IPS DF 6.9 (cell line): ENCODE measurements around the gene TTC14.
"Not testable (repeated sequence)": the region's sequence is repeated elsewhere in the genome, so short reads cannot be mapped to it uniquely, and the experiment has no call there.

Source experiments
- DNase-seq: peaks from one replicate; pipeline ENCODE4 v3.0.0-alpha.2; 2013; ENCODE audit warnings: low read depth, low spot score
- H3K27ac ChIP-seq: one replicate; pipeline ENCODE4 v1.5.1; 2013; ENCODE audit warnings: low read length, control low read depth
- H3K27me3 ChIP-seq: 2 replicates; pipeline ENCODE4 v1.6.1; 2013; ENCODE audit warnings: mild to moderate bottlenecking, low read length; ENCODE audit not compliant: control insufficient read depth, insufficient read depth
- H3K36me3 ChIP-seq: 2 replicates; pipeline ENCODE4 v1.6.1; 2013; ENCODE audit warnings: low read length; ENCODE audit not compliant: control insufficient read depth, insufficient read depth
- H3K4me1 ChIP-seq: 2 replicates; pipeline ENCODE4 v1.6.1; 2013; ENCODE audit warnings: low read length; ENCODE audit not compliant: control insufficient read depth, insufficient read depth
- H3K4me3 ChIP-seq: 2 replicates; pipeline ENCODE4 v1.5.1; 2013; ENCODE audit warnings: mild to moderate bottlenecking, low read length
- H3K9me3 ChIP-seq: 2 replicates; pipeline ENCODE4 v1.6.1; 2013; ENCODE audit warnings: low read length, inconsistent platforms; ENCODE audit not compliant: control insufficient read depth, insufficient read depth
- WGBS: extraction: QIAGEN DNeasy Blood & Tissue Kit; methylation state at CpG from one replicate; pipeline ENCODE4 v1.1.7; 2013; ENCODE audit warnings: mixed read lengths, missing lambda C conversion rate; ENCODE audit not compliant: insufficient read length, insufficient coverage; 5-methylcytosine and 5-hydroxymethylcytosine counted together

TTC14 gene

GRCh38 chr3:180595559-180595935 is 6.4 kb upstream of the TTC14 start:
- WGBS, result no CpG with 5 or more reads among the region's 1 CpG

GRCh38 chr3:180600473-180600872 is 1.5 kb upstream of the TTC14 start:
- no CpG with 5 or more reads among the region's 15 CpGs for WGBS

More at GRCh38 chr3:180595559-180595935, 6.4 kb upstream of the TTC14 start:
- Histone ChIP-seq H3K27ac (no peak overlapping the region), H3K4me1 (no peaks in the 10 kb centered on the region), H3K4me3 (no peak overlapping the region), H3K27me3 (no peaks in the 10 kb centered on the region), H3K36me3 (no peaks in the 10 kb centered on the region), H3K9me3 (no peaks in the 10 kb centered on the region)
- no peak for DNase-seq

GRCh38 chr3:180611006-180611405 is 9.0 kb downstream of the TTC14 start:
- DNase-seq, result no peak
- H3K27me3 ChIP-seq, result no peaks in the 10 kb centered on the region
- H3K36me3 ChIP-seq, result peaks cover 4% of the 10 kb centered on the region; the same call in 1 of the 2 replicates
- no peaks in the 10 kb centered on the region for H3K9me3 ChIP-seq
- WGBS, result no CpG with 5 or more reads among the region's 1 CpG
- no peak overlapping the region for H3K4me3 ChIP-seq
- no peak overlapping the region for H3K27ac ChIP-seq
- no peaks in the 10 kb centered on the region for H3K4me1 ChIP-seq

More at GRCh38 chr3:180600473-180600872, 1.5 kb upstream of the TTC14 start:
- Histone ChIP-seq H3K9me3 (no peaks in the 10 kb centered on the region), H3K4me1 (no peaks in the 10 kb centered on the region; the same call in 1 of the 2 replicates), H3K27me3 (no peaks in the 10 kb centered on the region), H3K4me3 (no peak overlapping the region), H3K36me3 (no peaks in the 10 kb centered on the region; the same call in 1 of the 2 replicates), H3K27ac (no peak overlapping the region)
- no peak for DNase-seq

GRCh38 chr3:180612364-180612763 is 10.4 kb downstream of the TTC14 start:
- H3K27ac ChIP-seq, result no peak overlapping the region
- no peaks in the 10 kb centered on the region for H3K27me3 ChIP-seq
- no peaks in the 10 kb centered on the region for H3K4me1 ChIP-seq
- peaks cover 4% of the 10 kb centered on the region; the same call in 1 of the 2 replicates for H3K36me3 ChIP-seq
- DNase-seq, result no peak
- H3K9me3 ChIP-seq, result no peaks in the 10 kb centered on the region
- no peak overlapping the region for H3K4me3 ChIP-seq
- no CpG with 5 or more reads among the region's 5 CpGs for WGBS

- no peaks in the 10 kb centered on the region for H3K36me3 ChIP-seq
- no peak overlapping the region for H3K4me3 ChIP-seq
- H3K27me3 ChIP-seq, result no peaks in the 10 kb centered on the region
- no peak overlapping the region for H3K27ac ChIP-seq
- H3K4me1 ChIP-seq, result no peaks in the 10 kb centered on the region
- DNase-seq, result no peak
- no peaks in the 10 kb centered on the region for H3K9me3 ChIP-seq
- WGBS, result no CpG with 5 or more reads among the region's 3 CpGs
Measured at GRCh38 chr3:180615954-180616353, 14.0 kb downstream of the TTC14 start.

- Histone ChIP-seq H3K9me3 (no peaks in the 10 kb centered on the region), H3K36me3 (no peaks in the 10 kb centered on the region), H3K27ac (no peak overlapping the region), H3K4me1 (no peaks in the 10 kb centered on the region), H3K27me3 (no peaks in the 10 kb centered on the region), H3K4me3 (no peak overlapping the region)
- DNase-seq, result no peak
- WGBS, result no CpG with 5 or more reads among the region's 2 CpGs
Measured at GRCh38 chr3:180617049-180617448, 15.1 kb downstream of the TTC14 start.

- H3K4me1 ChIP-seq, H3K4me3 ChIP-seq, H3K9me3 ChIP-seq, H3K27ac ChIP-seq, H3K27me3 ChIP-seq, H3K36me3 ChIP-seq, DNase-seq: not testable (repeated sequence)
- WGBS, result no CpG with 5 or more reads among the region's 2 CpGs
Measured at GRCh38 chr3:180618563-180618962, 16.6 kb downstream of the TTC14 start.

GRCh38 chr3:180619723-180620122 is 17.8 kb downstream of the TTC14 start:
- no peaks in the 10 kb centered on the region for H3K36me3 ChIP-seq
- no peak for DNase-seq
- H3K4me3 ChIP-seq, result no peak overlapping the region
- no CpG with 5 or more reads among the region's 2 CpGs for WGBS
- no peaks in the 10 kb centered on the region for H3K27me3 ChIP-seq
- H3K4me1 ChIP-seq, result no peaks in the 10 kb centered on the region
- H3K9me3 ChIP-seq, result no peaks in the 10 kb centered on the region
- H3K27ac ChIP-seq, result no peak overlapping the region

GRCh38 chr3:180624714-180625113 is 22.8 kb downstream of the TTC14 start:
- Histone ChIP-seq H3K27ac (no peak overlapping the region), H3K4me1 (no peaks in the 10 kb centered on the region), H3K9me3 (no peaks in the 10 kb centered on the region), H3K36me3 (no peaks in the 10 kb centered on the region), H3K4me3 (no peak overlapping the region), H3K27me3 (no peaks in the 10 kb centered on the region)
- DNase-seq, result no peak
- no CpG with 5 or more reads among the region's 2 CpGs for WGBS

- Histone ChIP-seq H3K27me3 (no peaks in the 10 kb centered on the region), H3K4me1 (no peaks in the 10 kb centered on the region), H3K4me3 (no peak overlapping the region), H3K27ac (no peak overlapping the region), H3K36me3 (no peaks in the 10 kb centered on the region), H3K9me3 (no peaks in the 10 kb centered on the region)
- no peak for DNase-seq
- no CpG with 5 or more reads among the region's 2 CpGs for WGBS
Measured at GRCh38 chr3:180626844-180627243, 24.9 kb downstream of the TTC14 start.

- no peak for DNase-seq
- no peaks in the 10 kb centered on the region for H3K36me3 ChIP-seq
- H3K4me3 ChIP-seq, result no peak overlapping the region
- no peak overlapping the region for H3K27ac ChIP-seq
- H3K9me3 ChIP-seq, result no peaks in the 10 kb centered on the region
- no peaks in the 10 kb centered on the region for H3K27me3 ChIP-seq
- H3K4me1 ChIP-seq, result no peaks in the 10 kb centered on the region
Measured at GRCh38 chr3:180630371-180630770, 28.4 kb downstream of the TTC14 start.
